ENCODE data around the gene SPI1.

Gene SPI1

DNA sequence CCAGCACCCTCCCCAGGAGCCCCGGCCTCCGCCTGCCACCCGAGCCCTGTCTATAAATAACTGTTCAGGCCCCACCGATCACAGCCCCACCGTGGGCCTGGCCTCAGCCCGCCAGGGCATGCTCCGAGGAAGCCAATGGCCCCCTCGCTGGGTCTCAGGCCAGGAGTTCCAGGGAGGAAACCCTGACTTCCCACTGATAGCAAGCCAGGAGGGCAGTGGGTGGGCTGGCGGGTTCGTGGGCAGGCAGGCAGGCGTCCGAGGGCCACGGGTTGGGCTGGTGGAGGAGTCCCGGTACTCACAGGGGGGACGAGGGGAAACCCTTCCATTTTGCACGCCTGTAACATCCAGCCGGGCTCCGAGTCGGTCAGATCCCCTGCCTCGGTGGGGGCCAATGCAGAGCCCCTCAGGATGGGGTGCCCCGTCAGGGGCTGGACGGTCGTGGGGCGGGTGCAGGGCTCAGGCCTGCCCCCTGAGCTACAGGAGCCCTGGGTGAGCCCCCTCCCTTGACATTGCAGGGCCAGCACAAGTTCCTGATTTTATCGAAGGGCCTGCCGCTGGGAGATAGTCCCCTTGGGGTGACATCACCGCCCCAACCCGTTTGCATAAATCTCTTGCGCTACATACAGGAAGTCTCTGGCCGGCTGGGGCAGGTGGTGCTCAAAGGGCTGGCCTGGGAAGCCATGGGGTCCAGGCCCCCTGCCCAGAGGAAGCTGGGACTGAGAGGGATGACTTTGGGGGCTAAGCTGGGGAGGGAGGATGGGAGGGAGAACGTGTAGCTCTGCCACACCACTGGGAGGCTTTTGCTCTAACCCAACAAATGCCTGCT is at the start of gene SPI1:
Gene SPI1, minus strand, starts transcription at position 538 of the 826 bp plus-strand sequence. Its CDS starts 194 bp downstream, at position 344.
- TF ChIP-seq, protein P1, sequence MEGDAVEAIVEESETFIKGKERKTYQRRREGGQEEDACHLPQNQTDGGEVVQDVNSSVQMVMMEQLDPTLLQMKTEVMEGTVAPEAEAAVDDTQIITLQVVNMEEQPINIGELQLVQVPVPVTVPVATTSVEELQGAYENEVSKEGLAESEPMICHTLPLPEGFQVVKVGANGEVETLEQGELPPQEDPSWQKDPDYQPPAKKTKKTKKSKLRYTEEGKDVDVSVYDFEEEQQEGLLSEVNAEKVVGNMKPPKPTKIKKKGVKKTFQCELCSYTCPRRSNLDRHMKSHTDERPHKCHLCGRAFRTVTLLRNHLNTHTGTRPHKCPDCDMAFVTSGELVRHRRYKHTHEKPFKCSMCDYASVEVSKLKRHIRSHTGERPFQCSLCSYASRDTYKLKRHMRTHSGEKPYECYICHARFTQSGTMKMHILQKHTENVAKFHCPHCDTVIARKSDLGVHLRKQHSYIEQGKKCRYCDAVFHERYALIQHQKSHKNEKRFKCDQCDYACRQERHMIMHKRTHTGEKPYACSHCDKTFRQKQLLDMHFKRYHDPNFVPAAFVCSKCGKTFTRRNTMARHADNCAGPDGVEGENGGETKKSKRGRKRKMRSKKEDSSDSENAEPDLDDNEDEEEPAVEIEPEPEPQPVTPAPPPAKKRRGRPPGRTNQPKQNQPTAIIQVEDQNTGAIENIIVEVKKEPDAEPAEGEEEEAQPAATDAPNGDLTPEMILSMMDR (IDR thresholded peaks at IDR 0.05; ENCODE audit: low read depth, low read length), result no peak
- DNase-seq, result no peak
- H3K9me3 ChIP-seq (ENCODE audit: severe bottlenecking), result no peaks in the 10 kb centered on the region
- H3K36me3 ChIP-seq, result no peaks in the 10 kb centered on the region
- no peaks in the 10 kb centered on the region for H3K27me3 ChIP-seq (ENCODE audit: insufficient read depth, low read depth, severe bottlenecking)
- H3K27ac ChIP-seq, result no peak within 1 kb of the TSS
- no peak within 1 kb of the TSS for H3K4me3 ChIP-seq (ENCODE audit: low read depth, low read length)

GRCh38 chr11:47426062-47426956 is 48.0 kb upstream of the SPI1 start, which contains the start of gene PSMC3:
Gene PSMC3 (minus strand): TSS chr11:47426439. CDS start chr11:47426279, 160 bp downstream.
- H3K9me3 ChIP-seq (ENCODE audit: severe bottlenecking), result no peaks in the 10 kb centered on the region
- TF ChIP-seq, protein P1 (IDR thresholded peaks at IDR 0.05; ENCODE audit: low read depth, low read length), result no peak
- peak; percentile 98 for DNase-seq
- peak within 1 kb of the TSS; percentile 100 for H3K4me3 ChIP-seq (ENCODE audit: low read depth, low read length)
- H3K27ac ChIP-seq, result peak within 1 kb of the TSS; percentile 98
- peaks cover 45% of the 10 kb centered on the region for H3K36me3 ChIP-seq
- no peaks in the 10 kb centered on the region for H3K27me3 ChIP-seq (ENCODE audit: insufficient read depth, low read depth, severe bottlenecking)

- H3K9me3 ChIP-seq (ENCODE audit: severe bottlenecking), result no peaks in the 10 kb centered on the region
- TF ChIP-seq, protein P1 (IDR thresholded peaks at IDR 0.05; ENCODE audit: low read depth, low read length), result no peak
- no peak for DNase-seq
- H3K36me3 ChIP-seq, result peaks cover 48% of the 10 kb centered on the region
- H3K27ac ChIP-seq, result peak overlapping the region; percentile 98
- no peaks in the 10 kb centered on the region for H3K27me3 ChIP-seq (ENCODE audit: insufficient read depth, low read depth, severe bottlenecking)
- H3K4me3 ChIP-seq (ENCODE audit: low read depth, low read length), result peak overlapping the region; percentile 100
Observed at GRCh38 chr11:47425611-47426010, 47.3 kb upstream of the SPI1 start.

GRCh38 chr11:47418454-47419259 is 40.3 kb upstream of the SPI1 start:
- DNase-seq, result no peak
- TF ChIP-seq, protein P1 (IDR thresholded peaks at IDR 0.05; ENCODE audit: low read depth, low read length), result no peak
- H3K9me3 ChIP-seq (ENCODE audit: severe bottlenecking), result no peaks in the 10 kb centered on the region
- no peaks in the 10 kb centered on the region for H3K27me3 ChIP-seq (ENCODE audit: insufficient read depth, low read depth, severe bottlenecking)
- no peak overlapping the region for H3K27ac ChIP-seq
- peaks cover 58% of the 10 kb centered on the region for H3K36me3 ChIP-seq
- H3K4me3 ChIP-seq (ENCODE audit: low read depth, low read length), result no peak overlapping the region

DNA sequence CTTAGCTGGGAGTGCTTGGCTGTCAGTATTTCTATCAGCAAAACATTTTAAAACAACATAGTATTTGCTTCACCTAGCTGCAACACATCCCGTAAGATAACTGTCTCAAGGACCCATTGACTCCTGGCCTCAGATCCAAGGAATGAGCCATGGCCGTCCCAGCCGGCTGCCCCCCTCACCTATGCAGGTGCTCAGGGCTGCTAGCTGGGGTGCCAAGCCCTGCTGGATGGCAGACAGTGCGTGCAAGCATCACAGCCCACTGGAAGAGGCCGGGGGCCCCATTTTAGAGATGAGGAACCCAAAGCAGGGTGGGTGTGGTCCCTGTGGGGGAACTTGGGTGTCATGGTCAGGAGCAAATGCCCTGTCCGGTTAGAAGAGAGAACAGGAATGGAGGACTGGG is 39.4 kb upstream of the SPI1 start:
- peaks cover 48% of the 10 kb centered on the region for H3K36me3 ChIP-seq

More for the DNA sequence above, 39.4 kb upstream of the SPI1 start:
- Histone ChIP-seq H3K27me3 (ENCODE audit: insufficient read depth, low read depth, severe bottlenecking) (no peaks in the 10 kb centered on the region), H3K27ac (no peak overlapping the region), H3K9me3 (ENCODE audit: severe bottlenecking) (no peaks in the 10 kb centered on the region), H3K4me3 (ENCODE audit: low read depth, low read length) (no peak overlapping the region)
- TF ChIP-seq, protein P1 (IDR thresholded peaks at IDR 0.05; ENCODE audit: low read depth, low read length), result no peak
- no peak for DNase-seq

Measured in WERI-Rb-1 (cell line).